Activated CD8-positive, alpha-beta memory T cell treated with anti-CD3 and anti-CD28 coated beads, Interleukin-2, amount 50 U/mL, for 1 hour (primary cell): ENCODE results near the gene CACNB1.

Experiments used
- DNase-seq: peaks from one replicate; pipeline ENCODE4 v3.0.0-alpha.2; 2020; ENCODE audit errors: extremely low read depth

CACNB1 gene

GRCh38 chr17:39123627-39124026, 73.8 kb downstream of the CACNB1 start:
- DNase-seq, result no peak
